Measurements from ENCODE around the gene DYSF. TPM values are rescaled to one million over a fixed set of nuclear protein-coding genes. Genes with fewer than 3 reads are reported as not detected.

The DYSF gene
- total RNA-seq, 1 donor from 2014 or later, result 11.1 TPM

DNA sequence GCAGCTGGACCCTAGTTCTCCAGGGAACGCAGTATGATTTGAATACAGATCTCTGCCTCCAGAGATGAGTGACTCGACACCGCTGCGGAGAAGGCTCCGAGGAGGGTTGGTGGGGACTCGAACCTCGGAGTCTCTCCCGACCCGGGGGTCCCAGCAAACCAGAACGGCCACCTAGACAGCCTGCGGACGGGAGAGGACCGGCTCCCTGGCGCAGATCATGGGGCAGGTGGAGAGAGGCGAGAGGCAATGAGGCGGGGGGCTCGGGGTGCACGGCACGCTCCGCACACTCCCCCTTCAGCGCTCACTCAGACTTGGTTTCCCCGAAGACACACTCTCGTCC lies 12.6 kb downstream of the DYSF start:
- Mint-ChIP-seq H3K27me3 (ENCODE audit: unreplicated experiment) (peaks cover 5% of the 10 kb centered on the region), H3K4me1 (ENCODE audit: low read depth, unreplicated experiment) (peaks cover 18% of the 10 kb centered on the region), H3K4me3 (ENCODE audit: unreplicated experiment) (no peak overlapping the region), H3K27ac (ENCODE audit: unreplicated experiment) (no peak overlapping the region), H3K36me3 (ENCODE audit: unreplicated experiment) (peaks cover 5% of the 10 kb centered on the region), H3K9me3 (ENCODE audit: unreplicated experiment) (no peaks in the 10 kb centered on the region)
- TF ChIP-seq CTCF (IDR thresholded peaks at IDR 0.05; ENCODE audit: partially characterized antibody, unreplicated experiment), result no peak
- DNase-seq, result no peak

DNA sequence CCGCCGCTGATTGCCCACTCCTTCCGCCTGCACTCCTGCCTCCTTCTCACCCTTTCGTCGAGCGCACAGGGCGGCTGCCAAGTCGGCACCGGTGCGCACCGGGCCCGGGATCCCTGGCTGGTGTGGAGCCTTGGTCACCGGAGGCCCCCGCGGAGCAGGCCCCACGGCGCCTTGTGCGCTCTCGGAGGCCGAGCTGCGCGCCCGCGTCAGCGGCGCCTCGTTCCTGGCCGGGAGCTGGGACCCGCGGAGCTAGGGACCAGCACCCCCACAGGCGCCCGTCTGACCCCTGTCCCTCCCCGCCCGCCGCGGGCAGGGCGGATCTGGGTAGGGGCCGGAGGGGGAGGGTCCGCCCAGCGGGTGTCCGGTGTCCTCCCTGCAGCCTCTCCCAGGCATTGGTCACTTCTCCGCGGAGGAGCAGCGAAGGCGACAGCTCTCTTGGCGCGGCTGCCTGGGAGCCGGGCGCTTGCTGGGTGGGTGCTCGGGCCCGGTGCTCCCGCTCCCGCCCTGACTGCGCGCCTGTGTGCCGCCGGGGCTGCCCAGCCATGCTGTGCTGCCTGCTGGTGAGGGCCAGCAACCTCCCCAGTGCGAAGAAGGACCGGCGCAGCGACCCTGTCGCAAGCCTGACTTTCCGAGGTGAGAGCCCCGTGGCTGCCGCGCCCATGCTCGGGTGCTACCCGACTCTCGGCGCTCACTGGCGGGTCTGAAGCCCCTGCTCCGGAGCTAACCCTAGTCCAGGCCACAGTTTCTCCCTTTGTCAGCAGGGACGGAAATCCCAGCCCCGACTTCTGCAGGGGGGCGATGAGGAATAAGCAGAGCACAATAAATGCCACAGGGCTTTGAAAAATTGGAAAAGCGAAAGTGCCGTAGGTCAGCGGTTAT lies 13.2 kb downstream of the DYSF start:
- Mint-ChIP-seq H3K4me1 (ENCODE audit: low read depth, unreplicated experiment) (peaks cover 15% of the 10 kb centered on the region), H3K9me3 (ENCODE audit: unreplicated experiment) (no peaks in the 10 kb centered on the region), H3K27ac (ENCODE audit: unreplicated experiment) (no peak overlapping the region), H3K36me3 (ENCODE audit: unreplicated experiment) (no peaks in the 10 kb centered on the region), H3K27me3 (ENCODE audit: unreplicated experiment) (peaks cover 5% of the 10 kb centered on the region), H3K4me3 (ENCODE audit: unreplicated experiment) (peak overlapping the region; percentile 78)
- peak; percentile 62 for DNase-seq
- TF ChIP-seq CTCF (IDR thresholded peaks at IDR 0.05; ENCODE audit: partially characterized antibody, unreplicated experiment), result no peak

DNA sequence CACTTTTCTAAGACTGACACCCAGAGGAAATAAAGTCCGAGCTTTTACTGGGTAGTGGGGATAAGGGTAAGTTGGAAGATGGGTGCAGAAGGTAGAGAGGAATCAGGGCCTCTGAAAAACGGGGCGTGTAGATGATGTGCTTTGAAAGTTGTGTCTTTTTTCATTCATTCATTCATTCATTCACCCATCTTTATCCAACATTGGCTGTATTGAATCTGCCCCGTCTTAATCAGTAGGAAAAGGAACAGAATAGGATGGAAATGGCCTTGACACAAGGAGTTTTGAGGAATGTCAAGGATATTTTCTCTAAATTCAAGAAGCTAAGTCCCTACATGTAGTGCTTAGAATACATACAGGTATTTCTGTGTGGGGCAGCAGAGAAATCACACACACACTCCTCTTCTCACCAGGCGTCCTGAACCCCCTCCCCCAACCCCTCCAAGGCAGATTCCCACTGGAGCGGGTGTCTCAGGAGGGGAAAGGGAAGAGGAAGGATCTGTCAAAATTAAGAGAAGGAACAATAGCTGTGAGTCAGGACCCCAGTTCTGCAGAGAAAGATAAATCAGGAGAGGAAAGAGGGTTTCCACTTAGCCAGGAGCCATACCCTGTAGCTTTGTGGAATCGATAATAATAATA lies 13.9 kb downstream of the DYSF start:
- H3K9me3 Mint-ChIP-seq (ENCODE audit: unreplicated experiment), result no peaks in the 10 kb centered on the region
- no peak for TF ChIP-seq CTCF (IDR thresholded peaks at IDR 0.05; ENCODE audit: partially characterized antibody, unreplicated experiment)
- H3K27me3 Mint-ChIP-seq (ENCODE audit: unreplicated experiment), result peaks cover 5% of the 10 kb centered on the region
- no peak overlapping the region for H3K27ac Mint-ChIP-seq (ENCODE audit: unreplicated experiment)
- H3K4me1 Mint-ChIP-seq (ENCODE audit: low read depth, unreplicated experiment), result peaks cover 15% of the 10 kb centered on the region
- DNase-seq, result no peak
- H3K36me3 Mint-ChIP-seq (ENCODE audit: unreplicated experiment), result no peaks in the 10 kb centered on the region
- H3K4me3 Mint-ChIP-seq (ENCODE audit: unreplicated experiment), result peak overlapping the region; percentile 78

DNA sequence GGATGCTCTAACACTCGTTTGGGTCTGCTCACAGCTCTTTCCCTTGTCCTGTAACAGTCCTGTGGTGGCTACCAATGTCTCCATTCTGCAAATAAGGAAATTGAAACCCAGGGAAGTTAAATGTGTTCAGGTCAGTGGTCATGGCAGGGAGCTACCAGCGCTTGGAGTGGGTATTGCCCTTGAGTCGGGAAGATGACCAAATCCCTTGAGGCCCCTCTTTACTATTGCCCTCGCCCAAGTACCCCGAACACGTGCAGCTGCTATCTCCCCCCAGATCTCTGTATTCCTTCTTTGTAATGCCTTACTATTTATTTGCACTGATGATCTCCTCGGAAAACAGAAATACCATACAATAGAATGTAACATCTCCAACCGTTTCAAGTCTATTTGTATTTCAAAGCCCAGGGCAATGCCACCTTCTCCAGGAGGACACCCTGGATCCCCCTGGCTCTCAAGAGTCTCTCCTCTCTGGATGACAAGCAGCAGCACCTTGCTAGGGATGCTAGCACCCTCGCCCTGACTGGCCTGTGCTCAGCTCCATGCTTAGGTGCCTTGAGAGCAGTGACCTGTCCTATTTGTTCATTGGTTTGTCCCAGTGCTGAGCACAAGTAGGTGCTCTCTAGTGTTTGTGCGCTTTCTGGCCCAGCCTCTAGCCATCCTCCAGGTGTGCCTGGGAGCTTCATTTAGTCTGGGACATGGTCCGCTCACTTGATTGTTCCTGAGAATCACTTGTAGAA lies 15.1 kb downstream of the DYSF start:
- no peak for DNase-seq
- TF ChIP-seq CTCF (IDR thresholded peaks at IDR 0.05; ENCODE audit: partially characterized antibody, unreplicated experiment), result no peak
- Mint-ChIP-seq H3K4me1 (ENCODE audit: low read depth, unreplicated experiment) (peaks cover 15% of the 10 kb centered on the region), H3K36me3 (ENCODE audit: unreplicated experiment) (no peaks in the 10 kb centered on the region), H3K27ac (ENCODE audit: unreplicated experiment) (peak overlapping the region; percentile 28), H3K9me3 (ENCODE audit: unreplicated experiment) (peaks cover under 1% of the 10 kb centered on the region), H3K4me3 (ENCODE audit: unreplicated experiment) (no peak overlapping the region), H3K27me3 (ENCODE audit: unreplicated experiment) (peaks cover 8% of the 10 kb centered on the region)
